ENCODE results near the gene KIAA2012. TPM values are rescaled to one million over a fixed set of nuclear protein-coding genes. Genes with fewer than 3 reads are reported as not detected.

Gene KIAA2012
- total RNA-seq, 1 experiment from 2014 or later = not detected

DNA sequence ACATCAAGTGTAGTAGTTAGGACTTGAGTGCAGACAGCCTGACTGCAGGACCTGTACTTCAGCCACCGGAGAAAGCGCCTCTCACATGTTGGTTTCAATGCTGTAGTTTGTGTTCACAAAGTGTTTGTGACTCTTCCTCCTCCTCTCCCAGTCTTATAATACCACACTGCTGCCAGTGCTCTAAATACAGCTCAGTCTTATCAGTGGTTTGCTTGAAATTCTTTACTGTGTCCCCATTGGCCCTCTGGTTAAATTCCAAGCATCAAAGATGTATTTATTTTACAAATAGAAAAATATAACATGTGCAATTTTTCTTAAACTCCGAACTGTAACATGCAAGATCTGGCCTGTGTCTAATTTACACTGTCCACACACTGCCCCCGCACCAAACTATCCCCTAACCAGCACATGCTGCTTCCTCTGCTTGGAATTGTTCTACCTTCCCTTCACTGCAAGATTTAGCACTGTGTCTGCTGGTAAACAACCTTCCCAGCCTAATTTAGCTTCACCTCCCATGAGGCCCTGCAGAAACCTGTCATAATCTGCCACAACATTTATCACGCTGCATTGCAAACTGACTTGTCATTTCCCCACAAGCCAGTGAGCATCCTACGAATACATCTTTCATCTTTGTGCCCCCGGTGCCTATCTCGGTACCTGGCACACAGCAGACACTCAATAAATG, 88.2 kb downstream of the KIAA2012 start:
- DNase-seq (ENCODE audit: low spot score) = no peak
- no peaks in the 10 kb centered on the region for H3K36me3 ChIP-seq (ENCODE audit: insufficient read depth, low read length, poor library complexity, severe bottlenecking)
- intact Hi-C loops (cut with micrococcal nuclease; ENCODE audit: unreplicated experiment) = no loop called here
- H3K4me1 ChIP-seq (ENCODE audit: insufficient read depth, low read length, poor library complexity, severe bottlenecking) = peaks cover 4% of the 10 kb centered on the region
- no peak overlapping the region for H3K27ac ChIP-seq (ENCODE audit: low read depth, low read length, poor library complexity, severe bottlenecking)
- CTCF ChIA-PET = no interaction called here
- BruUV-seq (replicated peaks) = no TSS peak
- H3K4me3 ChIP-seq (ENCODE audit: low read depth, low read length, poor library complexity, severe bottlenecking) = no peak overlapping the region
- POLR2A ChIA-PET (ENCODE audit: low non-redundant PET) = no interaction called here
- no peaks in the 10 kb centered on the region for H3K9me3 ChIP-seq (ENCODE audit: low read depth, low read length, poor library complexity, severe bottlenecking)
- no peaks in the 10 kb centered on the region for H3K27me3 ChIP-seq (replicated peaks; ENCODE audit: insufficient read depth, low read depth, low read length, poor library complexity)
- TF ChIP-seq EZH2 (IDR thresholded peaks at IDR 0.05; ENCODE audit: borderline replicate concordance, low read depth, low read length, poor library complexity, severe bottlenecking) (no peak), CTCF (conservative IDR thresholded peaks at IDR 0.05; ENCODE audit: low read depth, low read length) (no peak)

DNA sequence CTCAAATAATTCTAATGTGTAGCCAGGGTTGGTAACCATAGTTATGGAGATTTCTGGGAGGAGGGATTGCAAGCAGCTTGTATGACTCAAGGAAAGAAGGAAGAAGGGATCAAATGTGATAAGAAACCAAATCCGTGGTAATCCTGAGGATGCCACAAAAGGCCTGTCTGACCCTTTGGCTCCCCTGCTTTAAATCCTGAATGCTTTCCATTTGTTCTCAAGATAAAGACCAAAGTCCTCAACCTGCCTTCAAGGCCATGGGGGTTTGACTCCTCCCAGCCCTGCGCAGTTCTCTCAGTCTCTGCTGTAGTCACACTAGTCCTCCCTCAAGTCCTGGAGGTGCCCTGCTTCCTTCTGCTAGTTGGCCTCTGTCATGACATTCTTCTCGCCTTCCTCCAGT, 91.4 kb downstream of the KIAA2012 start:
- CTCF ChIA-PET = no interaction called here
- no peaks in the 10 kb centered on the region for H3K9me3 ChIP-seq (ENCODE audit: low read depth, low read length, poor library complexity, severe bottlenecking)
- H3K4me3 ChIP-seq (ENCODE audit: low read depth, low read length, poor library complexity, severe bottlenecking) = no peak overlapping the region
- no peak for DNase-seq (ENCODE audit: low spot score)
- no peaks in the 10 kb centered on the region for H3K27me3 ChIP-seq (replicated peaks; ENCODE audit: insufficient read depth, low read depth, low read length, poor library complexity)
- no peak for TF ChIP-seq CTCF (conservative IDR thresholded peaks at IDR 0.05; ENCODE audit: low read depth, low read length)
- no peak for TF ChIP-seq EZH2 (IDR thresholded peaks at IDR 0.05; ENCODE audit: borderline replicate concordance, low read depth, low read length, poor library complexity, severe bottlenecking)
- BruUV-seq (replicated peaks) = no TSS peak
- intact Hi-C loops (cut with micrococcal nuclease; ENCODE audit: unreplicated experiment) = no loop called here
- H3K36me3 ChIP-seq (ENCODE audit: insufficient read depth, low read length, poor library complexity, severe bottlenecking) = no peaks in the 10 kb centered on the region
- H3K27ac ChIP-seq (ENCODE audit: low read depth, low read length, poor library complexity, severe bottlenecking) = no peak overlapping the region
- POLR2A ChIA-PET (ENCODE audit: low non-redundant PET) = no interaction called here
- H3K4me1 ChIP-seq (ENCODE audit: insufficient read depth, low read length, poor library complexity, severe bottlenecking) = peaks cover 4% of the 10 kb centered on the region

DNA sequence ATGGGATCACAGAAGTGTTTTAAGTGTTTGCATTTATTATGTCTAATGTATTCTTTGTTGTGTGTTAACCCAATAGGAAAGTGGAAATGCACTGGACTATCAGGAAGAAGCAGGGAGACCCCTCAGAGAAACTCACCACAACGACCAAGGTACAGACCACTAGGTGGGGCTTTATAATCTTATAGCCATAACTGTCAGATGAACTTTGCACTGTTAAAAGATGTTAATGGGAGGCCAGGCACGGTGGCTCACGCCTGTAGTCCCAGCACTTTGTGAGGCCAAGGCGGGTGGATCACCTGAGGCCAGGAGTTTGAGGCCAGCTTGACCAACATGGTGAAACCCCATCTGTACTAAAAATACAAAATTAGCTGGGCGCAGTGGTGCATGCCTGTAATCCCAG, 92.2 kb downstream of the KIAA2012 start:
- no TSS peak for BruUV-seq (replicated peaks)
- POLR2A ChIA-PET (ENCODE audit: low non-redundant PET) = no interaction called here

More for the DNA sequence above, 92.2 kb downstream of the KIAA2012 start:
- no peaks in the 10 kb centered on the region for H3K27me3 ChIP-seq (replicated peaks; ENCODE audit: insufficient read depth, low read depth, low read length, poor library complexity)
- H3K4me3 ChIP-seq (ENCODE audit: low read depth, low read length, poor library complexity, severe bottlenecking) = no peak overlapping the region
- TF ChIP-seq EZH2 (IDR thresholded peaks at IDR 0.05; ENCODE audit: borderline replicate concordance, low read depth, low read length, poor library complexity, severe bottlenecking) (no peak), CTCF (conservative IDR thresholded peaks at IDR 0.05; ENCODE audit: low read depth, low read length) (no peak)
- intact Hi-C loops (cut with micrococcal nuclease; ENCODE audit: unreplicated experiment) = no loop called here
- no peak overlapping the region for H3K27ac ChIP-seq (ENCODE audit: low read depth, low read length, poor library complexity, severe bottlenecking)
- CTCF ChIA-PET = no interaction called here
- H3K36me3 ChIP-seq (ENCODE audit: insufficient read depth, low read length, poor library complexity, severe bottlenecking) = no peaks in the 10 kb centered on the region
- no peak for DNase-seq (ENCODE audit: low spot score)
- H3K9me3 ChIP-seq (ENCODE audit: low read depth, low read length, poor library complexity, severe bottlenecking) = no peaks in the 10 kb centered on the region
- peaks cover 4% of the 10 kb centered on the region for H3K4me1 ChIP-seq (ENCODE audit: insufficient read depth, low read length, poor library complexity, severe bottlenecking)

Data from A673 (cell line).